ENCODE results near the gene SPINK1.

- no peak for TF ChIP-seq CTCF (IDR thresholded peaks at IDR 0.05)
- no peak for TF ChIP-seq POLR2A (IDR thresholded peaks at IDR 0.05)
These were observed 37.6 kb upstream of the SPINK1 start for GRCh38 chr5:147869112-147869511.

All from heart left ventricle (tissue), 13 donors.